GM13977 (cell line): Measurements from ENCODE around the gene STX16.

ENCODE experiments used
- DNase-seq: peaks from one replicate; pipeline ENCODE4 v3.0.0; 2012; ENCODE audit warnings: low spot score
- CTCF ChIP-seq: IDR thresholded peaks from 2 replicates; pipeline ENCODE4 v1.5.1; 2012; ENCODE audit warnings: mild to moderate bottlenecking, control low read depth; ENCODE audit not compliant: insufficient read depth; ENCODE audit errors: extremely low read depth, missing control alignments
- in situ Hi-C: fragments of 300-500 bp; cut with MboI; formaldehyde crosslinking; loops from one replicate; pipeline ENCODE4 v1.12.0; 2022; ENCODE audit warnings: low sequenced_read_pairs, low pct_unique_long_range_greater_than_20kb, mixed read lengths, inconsistent platforms; ENCODE audit not compliant: unreplicated experiment

Gene STX16

GRCh38 chr20:58691773-58692578, 40.9 kb downstream of the STX16 start:
- no peak for DNase-seq
- TF ChIP-seq CTCF = no peak
- in situ Hi-C loops = loop anchor here (25.0 kb wide), 1 partner anchor 455 kb away; the partner anchor contains the start of gene ANKRD60

GRCh38 chr20:58692579-58693225, 41.6 kb downstream of the STX16 start, which contains the start of gene NPEPL1:
TSS of gene NPEPL1 (plus strand) at chr20:58692800. CDS start at chr20:58692901, 101 bp downstream.
- peak; percentile 97 for DNase-seq
- peak; percentile 78 for TF ChIP-seq CTCF
- in situ Hi-C loops = loop anchor here (25.0 kb wide), 1 partner anchor 455 kb away; the partner anchor contains the start of gene ANKRD60

- TF ChIP-seq CTCF = no peak
- DNase-seq = no peak
- in situ Hi-C loops = loop anchor here (25.0 kb wide), 1 partner anchor 456 kb away; the partner anchor contains the start of gene ANKRD60
Observed at GRCh38 chr20:58693226-58694006, 42.3 kb downstream of the STX16 start.

- in situ Hi-C loops = loop anchor here (25.0 kb wide), 1 partner anchor 457 kb away; the partner anchor contains the start of gene ANKRD60
- DNase-seq = no peak
- no peak for TF ChIP-seq CTCF
Observed at GRCh38 chr20:58694241-58695083, 43.4 kb downstream of the STX16 start.

GRCh38 chr20:58695084-58695722, 44.1 kb downstream of the STX16 start:
- no peak for DNase-seq
- no peak for TF ChIP-seq CTCF
- in situ Hi-C loops = loop anchor here (25.0 kb wide), 1 partner anchor 458 kb away; the partner anchor contains the start of gene ANKRD60
